ENCODE data around the gene RAPGEF3. TPM values are rescaled to one million over a fixed set of nuclear protein-coding genes. Genes with fewer than 3 reads are reported as not detected.

RAPGEF3 gene
- total and polyA plus RNA-seq, 9 of the 15 experiments (the other 6 are each of a cell fraction or from before 2014, with no cell fraction given) = 0.03 to 0.78 (median 0.37) TPM; not detected in 1

DNA sequence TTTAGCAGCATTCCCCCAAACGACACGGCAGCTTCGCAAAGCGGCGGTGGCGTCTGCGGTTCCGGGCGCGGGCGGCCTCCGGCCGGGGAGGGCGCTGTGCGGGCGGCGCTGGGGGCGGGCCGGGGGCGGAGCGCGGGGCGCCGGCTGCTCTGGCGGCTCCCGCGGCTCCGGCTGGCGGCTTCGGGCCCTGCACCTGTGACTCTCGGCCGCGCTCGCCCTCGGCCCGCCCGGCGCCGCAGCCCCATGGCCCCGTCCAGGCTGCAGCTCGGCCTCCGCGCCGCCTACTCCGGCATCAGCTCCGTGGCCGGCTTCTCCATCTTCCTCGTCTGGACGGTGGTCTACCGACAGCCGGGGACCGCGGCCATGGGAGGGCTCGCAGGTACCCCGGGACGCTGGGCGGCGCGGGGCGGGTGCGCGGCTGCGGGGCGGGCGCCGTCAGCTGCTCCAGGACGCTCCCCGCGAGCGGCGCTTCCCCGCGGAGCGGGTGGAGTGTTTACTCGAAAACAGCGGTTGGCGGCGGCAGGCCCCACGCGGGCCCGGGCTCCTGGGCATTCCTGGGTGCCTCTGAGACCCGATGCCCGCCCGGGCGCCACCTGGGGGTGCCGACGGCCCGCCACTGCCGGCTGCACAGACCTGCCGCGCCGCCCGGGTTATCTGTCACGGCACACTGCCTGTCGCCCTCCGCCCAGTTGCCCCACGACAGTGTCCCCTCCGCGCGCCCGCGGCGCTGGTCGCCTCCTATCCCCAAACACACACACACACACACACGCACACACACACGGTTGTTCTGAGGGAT is 14.6 kb upstream of the RAPGEF3 start, which contains the start of gene SLC48A1 (continued):
- TF ChIP-seq, protein P1, sequence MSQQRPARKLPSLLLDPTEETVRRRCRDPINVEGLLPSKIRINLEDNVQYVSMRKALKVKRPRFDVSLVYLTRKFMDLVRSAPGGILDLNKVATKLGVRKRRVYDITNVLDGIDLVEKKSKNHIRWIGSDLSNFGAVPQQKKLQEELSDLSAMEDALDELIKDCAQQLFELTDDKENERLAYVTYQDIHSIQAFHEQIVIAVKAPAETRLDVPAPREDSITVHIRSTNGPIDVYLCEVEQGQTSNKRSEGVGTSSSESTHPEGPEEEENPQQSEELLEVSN (IDR thresholded peaks at IDR 0.05; ENCODE audit: borderline replicate concordance in 1 of 2, extremely low read depth in 1 of 2, insufficient read depth in 1 of 2, insufficient read length in 1 of 2, low read depth in 1 of 2, low read length in 1 of 2, poor library complexity in 1 of 2, severe bottlenecking in 1 of 2) = peak; percentile 14 to 52
- TF ChIP-seq, protein P2, sequence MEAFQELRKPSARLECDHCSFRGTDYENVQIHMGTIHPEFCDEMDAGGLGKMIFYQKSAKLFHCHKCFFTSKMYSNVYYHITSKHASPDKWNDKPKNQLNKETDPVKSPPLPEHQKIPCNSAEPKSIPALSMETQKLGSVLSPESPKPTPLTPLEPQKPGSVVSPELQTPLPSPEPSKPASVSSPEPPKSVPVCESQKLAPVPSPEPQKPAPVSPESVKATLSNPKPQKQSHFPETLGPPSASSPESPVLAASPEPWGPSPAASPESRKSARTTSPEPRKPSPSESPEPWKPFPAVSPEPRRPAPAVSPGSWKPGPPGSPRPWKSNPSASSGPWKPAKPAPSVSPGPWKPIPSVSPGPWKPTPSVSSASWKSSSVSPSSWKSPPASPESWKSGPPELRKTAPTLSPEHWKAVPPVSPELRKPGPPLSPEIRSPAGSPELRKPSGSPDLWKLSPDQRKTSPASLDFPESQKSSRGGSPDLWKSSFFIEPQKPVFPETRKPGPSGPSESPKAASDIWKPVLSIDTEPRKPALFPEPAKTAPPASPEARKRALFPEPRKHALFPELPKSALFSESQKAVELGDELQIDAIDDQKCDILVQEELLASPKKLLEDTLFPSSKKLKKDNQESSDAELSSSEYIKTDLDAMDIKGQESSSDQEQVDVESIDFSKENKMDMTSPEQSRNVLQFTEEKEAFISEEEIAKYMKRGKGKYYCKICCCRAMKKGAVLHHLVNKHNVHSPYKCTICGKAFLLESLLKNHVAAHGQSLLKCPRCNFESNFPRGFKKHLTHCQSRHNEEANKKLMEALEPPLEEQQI (IDR thresholded peaks at IDR 0.05) = no peak
- TF ChIP-seq MEF2A (IDR thresholded peaks at IDR 0.05; ENCODE audit: control insufficient read depth, low read depth, low read length) (no peak), RBBP5 (IDR thresholded peaks at IDR 0.05; ENCODE audit: borderline replicate concordance, insufficient read depth, low read length, poor library complexity, severe bottlenecking) (peak; percentile 49), ZNF23 (CRISPR knock-in tag; IDR thresholded peaks at IDR 0.05) (no peak), ZNF347 (CRISPR knock-in tag; IDR thresholded peaks at IDR 0.05; ENCODE audit: low read depth) (no peak), BRD4 (IDR thresholded peaks at IDR 0.05) (no peak), HNRNPLL (IDR thresholded peaks at IDR 0.05; ENCODE audit: low read depth, low read length, poor library complexity, severe bottlenecking) (peak; percentile 39), ZFP30 (CRISPR knock-in tag; IDR thresholded peaks at IDR 0.05; ENCODE audit: borderline replicate concordance) (no peak), RBM17 (IDR thresholded peaks at IDR 0.05; ENCODE audit: borderline replicate concordance, low read depth, low read length) (no peak), HNRNPL (IDR thresholded peaks at IDR 0.05; ENCODE audit: low read depth, low read length) (peak; percentile 86), FOXK2 (conservative IDR thresholded peaks at IDR 0.05 in 1 of 2, IDR thresholded peaks at IDR 0.05 in 1 of 2; ENCODE audit: low read depth in 2 of 2) (no peak), NBN (IDR thresholded peaks at IDR 0.05; ENCODE audit: low read depth) (no peak), ZNF444 (CRISPR knock-in tag; IDR thresholded peaks at IDR 0.05) (no peak), GABPB1 (CRISPR knock-in tag; IDR thresholded peaks at IDR 0.05) (no peak; the same call in 1 of the 2 replicates), RHOXF2B (CRISPR knock-in tag; conservative IDR thresholded peaks at IDR 0.05) (no peak), ETV6 (IDR thresholded peaks at IDR 0.05; ENCODE audit: borderline replicate concordance in 1 of 2, low read depth in 2 of 2, low read length in 1 of 2) (no peak), ETV6 (CRISPR knock-in tag; IDR thresholded peaks at IDR 0.05; ENCODE audit: borderline replicate concordance) (no peak), ELF4 (CRISPR knock-in tag; IDR thresholded peaks at IDR 0.05) (0 out of 2 replicates have a peak, but pooled peaks have one; percentile 53)
- TF ChIP-seq, protein P3, sequence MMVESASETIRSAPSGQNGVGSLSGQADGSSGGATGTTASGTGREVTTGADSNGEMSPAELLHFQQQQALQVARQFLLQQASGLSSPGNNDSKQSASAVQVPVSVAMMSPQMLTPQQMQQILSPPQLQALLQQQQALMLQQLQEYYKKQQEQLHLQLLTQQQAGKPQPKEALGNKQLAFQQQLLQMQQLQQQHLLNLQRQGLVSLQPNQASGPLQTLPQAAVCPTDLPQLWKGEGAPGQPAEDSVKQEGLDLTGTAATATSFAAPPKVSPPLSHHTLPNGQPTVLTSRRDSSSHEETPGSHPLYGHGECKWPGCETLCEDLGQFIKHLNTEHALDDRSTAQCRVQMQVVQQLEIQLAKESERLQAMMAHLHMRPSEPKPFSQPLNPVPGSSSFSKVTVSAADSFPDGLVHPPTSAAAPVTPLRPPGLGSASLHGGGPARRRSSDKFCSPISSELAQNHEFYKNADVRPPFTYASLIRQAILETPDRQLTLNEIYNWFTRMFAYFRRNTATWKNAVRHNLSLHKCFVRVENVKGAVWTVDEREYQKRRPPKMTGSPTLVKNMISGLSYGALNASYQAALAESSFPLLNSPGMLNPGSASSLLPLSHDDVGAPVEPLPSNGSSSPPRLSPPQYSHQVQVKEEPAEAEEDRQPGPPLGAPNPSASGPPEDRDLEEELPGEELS (CRISPR knock-in tag; IDR thresholded peaks at IDR 0.05; ENCODE audit: borderline replicate concordance) = no peak
